COR-L47 (cell line): ENCODE data around the gene SYNPO.
A peak's percentile ranks its signal among the peaks of the same experiment; 100 is the strongest.

Experiments
- DNase-seq: peaks from one replicate; lab custom pipeline; 2025; lab: John Stamatoyannopoulos, UW

SYNPO gene

GRCh38 chr5:150607991-150608390, 32.5 kb upstream of the SYNPO start:
- DNase-seq, result no peak

GRCh38 chr5:150608991-150609390, 31.5 kb upstream of the SYNPO start:
- DNase-seq, result no peak

- DNase-seq, result no peak
Observed at GRCh38 chr5:150609843-150610584, 30.4 kb upstream of the SYNPO start.

GRCh38 chr5:150611026-150611425, 29.4 kb upstream of the SYNPO start:
- no peak for DNase-seq

GRCh38 chr5:150612405-150612804, 28.1 kb upstream of the SYNPO start:
- no peak for DNase-seq

DNA sequence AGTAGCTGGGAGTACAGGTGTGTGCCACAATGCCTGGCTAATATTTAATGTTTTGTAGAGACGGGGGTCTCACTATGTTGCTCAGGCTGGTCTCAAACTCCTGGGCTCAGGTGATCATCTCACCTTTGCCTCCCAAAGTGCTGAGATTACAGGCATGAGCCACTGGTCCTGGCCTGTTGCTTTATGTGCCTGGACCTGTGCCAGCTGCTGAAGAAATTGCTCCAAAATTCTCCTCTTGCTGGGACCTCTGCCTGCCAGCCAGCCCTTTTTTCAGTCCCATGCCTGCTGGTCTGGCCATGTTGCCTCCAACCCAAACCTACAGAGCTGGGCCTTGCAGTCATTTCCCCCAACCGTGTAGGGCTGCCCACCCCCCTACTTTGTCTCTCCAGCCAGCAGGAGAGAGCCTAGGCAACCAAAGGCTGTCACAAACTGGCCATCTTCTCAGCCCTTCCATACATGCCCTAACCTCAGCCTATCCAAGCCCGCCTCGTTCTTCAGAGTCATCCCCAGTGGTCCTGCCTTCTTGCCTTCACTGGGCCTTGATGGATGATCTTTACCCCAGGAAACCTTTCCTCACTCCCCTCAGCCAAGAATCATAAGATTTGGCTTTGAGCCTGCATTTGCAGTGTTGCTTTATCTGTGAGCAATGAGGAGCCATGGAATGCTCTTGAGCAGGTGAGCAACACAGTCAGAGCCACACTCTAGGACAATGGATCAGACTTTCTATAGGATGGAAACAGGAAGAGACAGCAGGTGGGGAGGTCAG, 27.4 kb upstream of the SYNPO start:
- DNase-seq, result no peak

- DNase-seq, result no peak
Observed at GRCh38 chr5:150613991-150614660, 26.3 kb upstream of the SYNPO start.

GRCh38 chr5:150614661-150615060, 25.8 kb upstream of the SYNPO start:
- no peak for DNase-seq

GRCh38 chr5:150615141-150615699, 25.2 kb upstream of the SYNPO start:
- no peak for DNase-seq

- no peak for DNase-seq
Observed at GRCh38 chr5:150616024-150616470, 24.4 kb upstream of the SYNPO start.

DNA sequence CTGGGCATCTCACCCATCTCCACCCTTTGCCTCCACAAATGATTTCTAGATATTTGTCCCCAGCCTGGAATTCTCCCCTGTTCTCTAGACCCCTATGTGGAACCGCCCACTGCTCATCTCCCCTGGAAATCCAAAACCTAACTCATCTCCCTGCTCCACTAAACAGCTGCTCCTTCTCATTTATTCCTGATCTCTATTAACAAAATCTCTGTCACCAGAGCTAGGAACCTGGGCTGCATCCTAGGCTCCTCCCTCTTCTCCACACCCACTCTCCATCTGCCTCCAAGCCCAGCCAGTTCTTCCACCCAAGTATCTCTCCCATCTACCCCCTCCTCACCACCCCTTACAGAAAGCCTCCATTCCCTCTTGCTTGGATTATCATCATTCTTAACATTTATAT, 24.0 kb upstream of the SYNPO start:
- no peak for DNase-seq

DNA sequence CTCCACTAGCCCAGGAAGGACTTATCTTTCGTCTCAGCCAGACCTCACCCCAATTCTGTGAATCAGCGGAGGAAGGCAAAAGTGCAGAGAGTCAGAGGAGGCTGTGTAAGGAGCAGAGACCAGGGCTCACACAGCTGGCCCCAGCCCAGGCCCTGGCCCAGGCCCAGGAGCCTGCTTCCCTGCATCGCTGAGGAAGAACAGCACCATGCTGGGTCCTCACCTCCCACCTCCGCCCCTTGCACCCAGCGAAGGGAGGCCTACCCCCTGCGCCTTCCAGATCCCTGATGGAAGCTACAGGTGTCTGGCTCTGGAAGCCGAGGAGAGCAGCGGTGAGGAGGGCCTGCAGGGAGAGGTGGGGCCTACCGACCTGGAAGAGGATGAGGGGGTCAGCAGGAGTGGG, 22.3 kb upstream of the SYNPO start:
- no peak for DNase-seq

GRCh38 chr5:150618588-150619281, 21.7 kb upstream of the SYNPO start:
- DNase-seq, result no peak

GRCh38 chr5:150619359-150620230, 20.9 kb upstream of the SYNPO start:
- DNase-seq, result no peak

GRCh38 chr5:150621301-150621700, 19.2 kb upstream of the SYNPO start:
- no peak for DNase-seq

- peak; percentile 57 for DNase-seq
Observed at GRCh38 chr5:150622157-150622556, 18.3 kb upstream of the SYNPO start.

GRCh38 chr5:150623152-150623877, 17.1 kb upstream of the SYNPO start:
- no peak for DNase-seq

- DNase-seq, result no peak
Observed at GRCh38 chr5:150623878-150624216, 16.6 kb upstream of the SYNPO start.

DNA sequence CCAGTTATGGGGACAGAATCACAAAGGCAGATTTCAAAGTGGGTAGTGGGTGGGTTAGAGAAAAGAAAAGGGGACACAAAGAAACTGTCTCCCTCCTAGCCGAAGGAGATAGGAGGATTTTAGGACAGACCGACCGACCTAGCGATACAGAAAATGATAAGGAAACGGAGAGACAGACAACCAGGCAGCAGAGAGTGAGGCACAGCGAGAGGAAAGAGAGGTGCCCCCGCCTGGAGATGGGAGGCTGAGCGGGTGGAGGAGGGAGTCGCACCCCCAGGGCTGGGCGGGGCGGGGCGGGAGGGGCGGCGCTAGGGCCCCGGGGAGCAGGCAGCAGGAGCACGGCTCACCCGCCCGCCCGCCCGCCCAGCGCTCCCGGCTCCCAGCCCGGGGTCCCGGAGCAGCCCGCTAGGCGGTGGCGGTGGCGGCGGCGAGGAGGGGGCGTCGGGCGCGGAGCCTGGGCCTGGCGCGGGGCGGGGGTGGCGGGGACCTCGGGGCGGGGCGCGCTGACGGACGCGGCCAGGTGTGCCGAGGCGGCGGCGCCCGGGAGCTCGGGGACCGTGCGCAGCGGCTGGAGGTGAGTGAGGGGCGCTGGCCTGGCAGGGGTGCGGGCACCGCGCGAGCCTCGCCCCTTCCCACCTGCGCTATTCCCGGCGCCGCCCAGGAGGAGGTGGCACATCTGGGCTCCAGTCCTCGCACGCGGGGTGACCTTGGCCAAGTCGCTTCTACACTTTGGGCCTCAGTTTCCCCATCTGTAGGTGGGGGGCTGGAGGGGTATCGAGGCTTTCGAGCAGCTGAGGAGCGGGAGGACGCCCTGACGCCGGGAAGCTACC, 15.9 kb upstream of the SYNPO start:
- DNase-seq, result no peak

DNA sequence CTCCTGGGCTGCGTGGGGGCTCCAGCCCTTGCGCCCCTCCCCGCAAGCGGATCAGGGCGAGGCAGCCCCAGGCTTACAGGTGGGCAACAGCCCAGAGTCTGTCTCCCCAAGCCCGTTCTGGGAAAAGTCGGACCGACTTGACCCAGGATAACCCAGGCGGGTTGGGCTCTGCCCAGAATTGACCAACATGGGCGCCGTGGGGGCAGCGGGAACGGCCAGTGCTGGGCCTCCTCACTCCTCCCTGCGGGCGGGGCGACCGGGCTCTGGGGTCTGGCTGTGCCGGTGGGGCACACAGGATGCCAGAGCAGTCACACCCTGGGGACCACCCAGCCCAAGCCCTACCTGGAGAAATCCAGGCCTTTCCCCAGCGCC, 15.3 kb upstream of the SYNPO start:
- DNase-seq, result no peak
